GM21786 (cell line): ENCODE results near the gene PABPC5.

Experiments used
- ATAC-seq: cut with Tn5 transposase; IDR thresholded peaks from one replicate; pipeline ENCODE4 v1.9.1; 2021; ENCODE audit not compliant: unreplicated experiment

Gene PABPC5

GRCh38 chrX:91434351-91435168, at the start of gene PABPC5:
PABPC5 (plus strand) TSS chrX:91434839; CDS start chrX:91435578, 739 bp downstream.
- no peak for ATAC-seq

GRCh38 chrX:91389026-91389425, 45.6 kb upstream of the PABPC5 start:
- no peak for ATAC-seq

GRCh38 chrX:91414713-91415112, 19.9 kb upstream of the PABPC5 start:
- ATAC-seq = no peak

GRCh38 chrX:91435395-91435794, 756 bp downstream of the PABPC5 start:
- ATAC-seq = no peak
